ENCODE results near the gene C6orf47.
A peak's percentile ranks its signal among the peaks of the same experiment; 100 is the strongest.

C6orf47 gene

DNA sequence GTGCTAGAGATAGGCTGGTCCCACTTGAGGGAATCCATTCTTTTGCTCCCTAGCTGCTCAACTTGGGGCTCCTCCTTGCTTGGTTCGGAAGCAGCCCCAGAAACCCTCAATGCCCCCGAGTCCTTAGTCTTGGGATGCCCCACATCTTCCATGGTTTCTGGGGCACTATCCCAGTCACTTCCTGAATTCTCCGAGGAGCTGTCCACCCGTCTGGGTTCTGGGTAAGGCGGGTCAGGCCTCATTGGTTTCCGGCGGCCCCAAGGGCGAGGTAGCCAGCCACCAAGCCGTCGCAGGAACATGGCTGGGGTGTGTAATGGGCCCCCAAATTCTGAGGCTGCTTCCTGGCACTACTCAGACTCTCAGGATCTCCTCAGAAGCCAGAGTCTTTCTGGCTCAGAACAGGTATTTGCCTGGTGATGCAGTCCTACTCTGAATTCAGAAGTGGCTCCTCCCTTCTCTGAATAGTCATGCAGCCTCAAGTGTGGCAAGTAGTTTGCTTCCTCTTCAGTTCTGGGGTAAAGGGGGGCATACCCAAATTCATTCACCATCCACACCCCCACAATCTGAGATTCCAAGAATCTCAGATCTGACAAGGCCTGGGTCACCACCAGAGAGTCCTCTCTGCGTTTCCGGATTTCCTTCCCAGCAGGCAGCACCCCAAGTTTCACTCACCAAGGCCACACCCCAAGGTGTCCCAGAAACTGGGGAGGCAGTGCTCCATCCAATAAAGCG is 763 bp downstream of the C6orf47 start:
- DNase-seq = no peak

DNA sequence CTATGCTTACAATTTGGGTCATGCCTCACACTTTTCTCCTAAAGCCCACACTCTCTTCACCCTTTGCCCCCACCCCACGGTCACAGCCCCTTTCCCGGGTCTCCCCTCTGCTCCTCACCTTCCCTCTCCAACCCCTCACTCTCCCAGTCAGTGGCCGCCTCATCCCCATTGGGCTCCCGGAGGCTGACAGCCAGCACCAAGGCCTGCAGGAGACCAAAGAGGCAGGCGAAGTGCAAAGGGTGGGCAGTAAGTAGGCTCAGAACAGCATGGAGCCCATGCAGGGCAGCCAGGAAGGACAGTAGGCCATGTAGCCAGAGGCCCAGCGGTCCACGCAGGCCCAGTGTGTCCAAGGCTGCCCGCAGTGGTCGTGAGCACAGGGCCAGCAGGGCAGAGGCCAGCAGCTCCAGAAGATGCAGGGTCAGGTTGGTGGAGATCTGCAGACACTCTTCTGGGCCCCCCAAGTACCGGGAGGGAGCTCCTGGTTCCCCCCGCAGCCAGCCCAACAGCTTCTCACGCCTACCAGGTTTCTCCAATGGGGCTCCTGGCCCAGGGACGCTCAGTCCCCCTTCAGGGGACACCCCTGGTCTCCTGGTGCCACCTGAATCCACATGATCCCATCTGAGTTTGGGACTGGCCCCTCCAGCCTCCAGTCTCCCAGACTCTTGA is 1.5 kb downstream of the C6orf47 start:
- no peak for DNase-seq

DNA sequence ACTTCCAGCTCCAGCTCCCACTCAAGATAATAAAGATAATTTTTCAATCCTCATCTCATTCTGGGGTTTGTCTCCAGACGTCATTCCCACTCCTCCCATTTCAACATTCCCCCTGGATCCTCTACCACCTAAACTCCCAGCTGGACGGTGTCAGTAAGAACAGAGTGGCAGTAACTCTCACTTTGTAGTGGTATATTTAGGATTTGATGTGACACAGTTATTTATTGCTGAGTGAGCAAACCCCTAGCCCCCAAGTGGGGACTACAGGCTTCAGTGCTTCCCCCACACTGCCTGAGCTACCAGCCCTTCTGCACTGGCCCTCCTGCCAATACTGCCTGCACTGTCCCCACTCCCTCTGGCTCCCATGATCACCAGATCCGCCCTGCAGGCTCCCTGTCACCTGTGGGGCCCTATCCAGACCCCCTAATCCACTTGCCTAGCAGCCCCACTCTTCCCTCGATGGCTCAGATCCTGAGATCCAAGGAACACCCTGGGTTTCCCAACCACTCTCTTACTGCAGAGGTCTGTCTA is 2.4 kb downstream of the C6orf47 start:
- DNase-seq = no peak

DNA sequence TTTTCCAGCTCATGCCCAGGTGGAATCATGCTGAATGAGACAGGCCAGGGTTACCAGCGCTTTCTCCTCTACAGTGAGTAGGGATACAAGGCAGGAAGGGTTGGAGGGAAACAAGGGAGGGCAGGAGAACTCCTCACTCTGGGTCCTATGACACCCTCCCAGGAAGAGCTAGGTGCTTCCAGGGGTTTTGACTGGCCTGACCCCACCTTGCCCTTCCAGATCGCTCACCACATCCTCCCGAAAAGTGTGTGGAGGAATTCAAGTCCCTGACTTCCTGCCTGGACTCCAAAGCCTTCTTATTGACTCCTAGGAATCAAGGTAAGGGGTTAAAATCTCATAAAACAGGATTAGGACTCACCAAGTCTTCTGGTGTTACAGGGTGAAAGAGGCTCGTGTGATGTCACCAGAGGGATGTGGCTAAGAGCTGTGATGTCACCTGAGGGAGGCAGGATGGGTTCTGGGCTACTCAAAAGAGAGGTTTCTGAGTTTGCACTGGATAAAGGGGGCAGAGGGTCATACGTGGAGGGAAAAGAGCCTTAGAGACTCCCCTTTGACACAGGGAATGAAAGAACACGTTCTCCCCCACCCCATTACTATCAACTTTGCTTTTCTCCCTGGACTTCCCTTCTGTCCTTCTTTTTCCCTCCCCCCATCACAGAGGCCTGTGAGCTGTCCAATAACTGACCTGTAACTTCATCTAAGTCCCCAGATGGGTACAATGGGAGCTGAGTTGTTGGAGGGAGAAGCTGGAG is 3.0 kb downstream of the C6orf47 start:
- DNase-seq = no peak

DNA sequence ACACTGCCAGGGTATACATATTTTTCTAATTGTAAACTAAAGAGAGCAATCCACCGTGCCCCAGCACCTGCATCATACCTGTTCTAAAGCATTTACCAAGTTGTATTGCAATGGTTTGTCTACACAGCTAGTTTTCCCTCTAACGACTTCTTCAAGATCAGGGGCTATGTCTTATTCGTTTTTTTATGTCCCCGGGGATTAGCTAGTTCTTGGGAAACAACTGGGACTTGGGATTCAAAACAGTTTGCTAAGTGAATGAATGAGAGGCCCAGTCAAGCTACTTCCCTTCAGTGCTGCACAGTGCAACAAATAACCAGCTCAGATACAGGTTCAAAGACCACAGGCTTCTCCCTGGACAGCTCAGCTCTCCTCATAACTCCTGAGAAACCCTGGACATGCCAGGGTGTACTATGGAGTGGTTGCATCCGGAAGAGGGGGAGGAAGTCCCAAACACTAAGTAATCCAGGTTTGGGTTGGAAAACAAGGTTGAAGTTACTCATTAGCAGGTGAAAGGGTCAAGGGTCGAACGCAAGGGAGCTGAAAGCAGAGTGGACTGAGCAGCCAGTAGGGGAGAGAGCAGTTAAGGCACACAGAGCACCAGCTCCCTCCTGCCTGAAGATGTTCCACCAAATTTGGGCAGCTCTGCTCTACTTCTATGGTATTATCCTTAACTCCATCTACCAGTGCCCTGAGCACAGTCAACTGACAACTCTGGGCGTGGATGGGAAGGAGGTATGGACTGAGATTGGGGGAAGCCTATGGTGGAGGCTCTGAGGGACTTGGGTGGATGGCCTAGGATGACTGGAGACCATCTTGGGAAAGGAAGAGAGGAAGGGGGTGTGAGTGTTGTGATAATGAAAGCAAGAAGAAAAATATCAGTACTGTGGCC is 5.0 kb downstream of the C6orf47 start, which contains the start of gene APOM:
Gene APOM (plus strand): TSS at position 546 of the 889 bp plus-strand sequence. CDS start 73 bp downstream, at position 619.
- DNase-seq = no peak

DNA sequence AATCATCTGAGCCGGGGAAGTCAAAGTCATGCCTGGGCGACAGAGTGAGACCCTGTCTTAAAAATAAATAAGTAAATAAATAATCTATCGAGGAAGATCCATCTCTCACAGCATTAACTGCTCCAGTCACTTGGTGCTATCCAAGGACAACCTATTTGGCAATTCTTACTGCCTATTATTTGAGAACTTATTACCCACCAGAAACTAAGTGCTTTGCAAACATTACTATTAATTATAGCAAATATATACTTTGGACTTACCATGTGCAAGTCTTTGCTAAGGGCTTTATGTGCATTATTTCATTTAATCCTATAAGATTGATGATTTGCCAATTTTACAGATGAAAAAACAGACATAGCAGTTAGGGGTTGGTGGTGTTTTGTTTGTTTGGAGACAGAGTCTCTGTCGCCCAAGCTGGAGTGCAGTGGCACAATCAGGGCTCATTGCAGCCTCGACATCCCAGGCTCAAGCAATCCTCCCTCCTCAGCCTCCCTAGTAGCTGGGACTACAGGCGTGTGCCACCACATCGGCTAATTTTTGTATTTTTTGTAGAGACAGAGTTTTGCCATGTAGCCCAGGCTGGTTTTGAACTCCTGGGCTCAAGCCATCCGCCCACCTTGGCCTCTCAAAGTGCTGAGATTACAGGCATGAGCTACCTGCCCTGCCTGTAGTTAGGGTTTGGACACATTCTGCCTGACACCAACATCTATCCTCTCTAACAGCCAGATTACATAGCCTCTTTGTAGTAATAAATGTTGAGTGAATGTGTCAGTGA is 5.8 kb downstream of the C6orf47 start:
- DNase-seq = no peak

DNA sequence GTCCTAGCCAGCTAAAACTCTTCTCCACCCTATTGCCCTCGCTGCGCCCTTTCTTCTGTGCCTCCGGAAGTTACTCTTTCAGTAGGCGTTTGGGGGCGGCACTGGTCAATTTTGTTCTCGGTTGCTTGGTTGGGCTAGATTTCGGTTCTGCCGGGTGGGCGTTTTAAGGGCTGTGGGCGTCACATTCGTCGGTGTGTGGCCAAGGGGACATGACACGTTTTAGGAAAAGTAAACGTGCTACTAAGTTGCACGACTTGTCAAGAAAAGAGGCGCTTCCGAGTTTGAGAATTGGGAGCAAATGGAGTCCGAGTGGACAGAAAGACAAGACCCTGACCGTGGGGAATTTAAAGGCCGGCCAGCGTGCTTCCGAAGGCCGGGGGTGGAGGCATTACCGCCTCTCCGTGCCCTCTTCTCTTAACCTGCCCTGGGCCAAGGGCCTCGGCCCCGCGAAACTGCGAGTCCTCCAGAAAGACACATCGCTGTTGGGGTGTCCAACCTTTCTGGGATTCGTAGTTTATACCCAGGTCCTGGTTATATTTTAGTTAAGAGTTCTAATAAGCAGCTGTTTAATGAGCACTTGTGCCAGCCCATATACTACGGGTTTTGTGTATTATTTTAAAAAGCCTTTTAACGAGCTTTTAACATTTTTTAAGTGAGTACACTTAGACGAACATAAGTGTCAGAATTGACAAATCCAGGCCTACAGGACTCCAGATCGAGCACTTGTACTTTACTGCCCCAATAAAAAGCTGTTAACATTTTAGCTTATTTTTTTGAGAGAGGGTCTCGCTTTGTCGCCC is 7.5 kb downstream of the C6orf47 start:
- peak; percentile 93 to 95 for DNase-seq

DNA sequence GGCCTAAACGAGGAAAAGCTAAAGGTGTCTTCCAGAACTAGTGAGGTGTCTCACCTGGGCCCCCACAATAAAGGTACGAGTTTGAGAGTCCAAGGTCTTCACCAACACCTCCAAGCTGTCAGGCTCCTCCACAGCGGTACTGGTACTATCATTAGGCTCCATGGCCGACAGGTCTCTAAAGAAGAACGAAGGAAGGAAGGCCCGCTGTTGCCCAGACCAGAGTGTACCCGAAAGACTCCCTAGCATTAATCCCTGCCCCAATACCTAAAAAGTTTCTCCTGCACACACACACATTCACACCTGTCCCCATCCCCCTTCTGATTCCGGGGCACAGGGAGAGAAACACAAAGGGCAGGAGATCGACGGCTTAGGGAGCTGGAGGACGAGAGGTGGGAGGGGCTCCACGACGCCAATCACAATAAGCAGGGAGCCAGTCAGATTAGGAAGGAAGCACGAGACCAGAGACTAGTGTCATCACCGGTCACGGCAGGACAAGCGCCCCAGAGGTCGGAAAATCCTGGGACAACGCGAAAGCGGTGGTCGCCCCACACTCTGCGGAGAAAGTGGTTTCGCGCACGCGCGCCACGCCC is 8.9 kb downstream of the C6orf47 start:
- peak in 1 of 2 experiments; percentile 62 for DNase-seq

DNA sequence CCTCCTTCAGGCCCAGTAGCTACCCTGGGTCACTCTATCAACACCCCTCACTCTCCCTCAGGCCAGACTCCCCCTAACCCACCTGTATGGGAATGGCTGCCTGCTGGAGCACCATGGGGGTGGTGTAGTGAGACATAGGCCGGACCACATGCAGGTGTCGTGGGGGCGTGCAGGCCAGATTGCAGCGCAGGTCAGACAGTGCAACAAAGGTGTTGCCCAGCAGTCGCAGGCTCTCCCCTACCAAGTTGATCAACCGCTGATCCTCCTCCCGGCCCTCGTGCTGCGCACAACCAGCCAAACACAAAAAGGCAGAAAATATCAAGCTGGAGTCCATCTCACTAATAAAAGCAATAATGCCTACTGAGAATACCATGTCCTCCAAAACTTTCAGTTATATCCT is 15.3 kb downstream of the C6orf47 start:
- DNase-seq = no peak

DNA sequence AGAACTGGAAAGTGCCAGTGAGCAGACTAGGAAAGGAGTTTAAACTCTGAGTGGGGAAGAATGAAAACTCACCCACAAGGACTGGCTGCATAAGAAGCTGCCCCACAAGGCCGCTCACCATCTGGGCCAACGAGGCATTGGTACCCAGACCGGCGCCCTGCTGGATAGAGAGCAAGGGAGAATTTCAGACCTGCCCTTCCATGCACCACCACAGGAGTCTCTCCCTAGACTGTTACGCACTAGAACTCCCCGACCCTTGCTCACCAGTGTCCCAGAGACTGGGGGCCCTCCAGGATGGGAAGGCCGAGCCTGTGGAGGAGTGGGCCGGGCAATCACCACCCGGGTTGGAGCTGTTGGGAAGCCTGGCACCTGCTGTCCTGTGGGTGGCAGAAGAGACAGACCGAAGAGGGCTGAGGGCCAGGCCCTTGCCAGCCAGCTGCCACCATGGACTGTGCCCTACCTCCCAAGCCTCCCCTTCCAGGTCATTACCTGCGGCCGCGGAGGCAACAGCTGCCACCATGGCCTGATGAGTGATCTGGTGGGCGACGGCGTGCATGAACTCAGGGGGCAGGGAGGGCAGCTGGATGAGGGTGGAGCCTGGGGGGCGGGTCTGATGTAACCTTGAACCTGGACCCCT is 16.6 kb downstream of the C6orf47 start:
- DNase-seq = no peak

DNA sequence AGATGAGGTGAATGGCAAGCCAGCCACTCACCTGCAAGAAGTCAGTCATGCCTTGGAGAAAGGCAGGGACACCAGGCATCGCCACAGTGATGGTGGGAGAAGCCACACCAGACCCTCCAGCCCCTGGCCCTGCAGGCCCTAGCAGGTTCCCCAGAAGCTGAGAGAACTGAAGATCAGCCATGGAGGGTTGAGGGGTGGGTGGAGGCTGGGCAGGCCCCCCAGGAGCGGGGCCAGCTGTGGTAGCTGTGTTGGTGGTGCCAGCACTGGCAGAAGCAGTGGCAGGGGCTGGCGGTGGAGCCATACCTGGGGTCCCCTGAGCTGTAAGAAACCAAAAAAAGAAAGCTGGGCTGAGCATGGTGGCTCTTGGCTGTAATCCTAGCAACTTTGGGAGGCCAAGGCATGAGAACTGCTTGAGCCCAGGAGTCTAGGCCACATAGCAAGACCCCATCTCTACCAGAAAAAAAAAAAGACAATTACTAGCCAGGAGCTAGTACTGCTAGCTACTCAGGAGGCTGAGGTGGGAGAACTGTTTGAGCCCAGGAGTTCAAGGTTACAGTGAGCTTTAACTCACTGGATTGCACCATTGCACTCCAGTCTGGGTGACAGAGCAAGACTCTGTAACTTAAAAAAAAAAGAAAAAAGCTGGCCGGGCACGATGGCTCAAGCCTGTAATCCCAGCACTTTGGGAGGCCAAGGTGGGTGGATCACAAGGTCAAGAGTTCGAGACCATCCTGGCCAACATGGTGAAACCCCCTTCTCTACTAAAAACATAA is 17.6 kb downstream of the C6orf47 start:
- DNase-seq = no peak

DNA sequence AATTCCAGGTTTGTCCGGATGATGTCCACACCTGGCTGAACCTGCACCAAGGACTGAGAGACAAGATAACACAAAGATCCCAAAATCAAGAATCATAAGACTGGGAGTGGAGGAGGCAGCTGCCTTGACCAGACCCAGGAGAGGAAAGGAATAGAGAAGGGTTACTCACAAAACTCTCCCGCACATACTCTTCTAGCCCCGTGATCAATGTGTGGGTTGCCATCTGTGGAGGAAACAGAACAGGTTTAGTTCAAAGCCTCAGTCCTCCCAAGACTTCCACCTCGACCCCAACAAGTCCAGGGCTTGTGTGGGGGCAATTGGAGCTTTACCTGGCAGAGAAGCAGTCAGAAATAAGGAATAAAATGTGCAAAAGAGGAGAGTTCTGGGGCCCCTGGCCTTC is 19.2 kb downstream of the C6orf47 start:
- no peak for DNase-seq

DNA sequence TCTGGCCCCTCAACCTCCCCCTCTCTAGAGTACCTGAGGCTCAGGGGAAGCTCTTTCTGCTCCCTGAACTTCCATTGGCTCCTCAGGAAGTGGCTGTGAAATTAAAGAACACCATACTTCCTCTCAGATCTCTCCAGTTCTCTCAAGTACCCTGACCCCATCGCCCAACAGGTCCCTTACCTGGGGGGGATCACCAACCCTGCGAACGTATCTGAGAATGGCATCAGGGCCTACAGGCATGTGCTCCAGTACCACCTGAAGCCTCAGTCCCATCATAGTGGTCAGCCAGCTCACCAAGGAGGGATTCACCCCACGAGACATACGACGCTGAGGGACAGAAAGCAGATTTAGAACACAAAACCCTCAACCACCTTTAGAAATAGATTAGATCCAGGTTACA is 20.0 kb downstream of the C6orf47 start:
- DNase-seq = no peak

DNA sequence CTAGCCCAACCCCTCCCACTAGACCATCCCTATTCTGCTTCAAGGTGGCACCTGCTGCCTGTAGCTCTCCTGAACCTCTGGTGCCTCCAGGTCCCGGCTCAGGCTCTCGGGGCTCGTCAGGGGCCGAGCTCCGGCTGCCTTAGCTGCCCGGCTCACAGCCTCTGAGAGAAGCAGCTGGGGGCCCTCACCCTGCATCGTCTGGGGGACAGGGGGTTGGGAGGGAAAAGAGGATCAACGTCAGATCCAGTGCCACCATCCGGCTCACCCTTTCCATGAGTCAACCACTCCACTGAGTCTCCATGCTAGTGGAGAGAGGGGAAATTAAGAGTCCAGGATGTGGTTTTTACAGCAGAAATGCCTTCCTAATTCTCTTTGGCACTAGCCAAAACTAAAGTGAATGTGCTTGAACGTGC is 21.1 kb downstream of the C6orf47 start:
- DNase-seq = no peak

DNA sequence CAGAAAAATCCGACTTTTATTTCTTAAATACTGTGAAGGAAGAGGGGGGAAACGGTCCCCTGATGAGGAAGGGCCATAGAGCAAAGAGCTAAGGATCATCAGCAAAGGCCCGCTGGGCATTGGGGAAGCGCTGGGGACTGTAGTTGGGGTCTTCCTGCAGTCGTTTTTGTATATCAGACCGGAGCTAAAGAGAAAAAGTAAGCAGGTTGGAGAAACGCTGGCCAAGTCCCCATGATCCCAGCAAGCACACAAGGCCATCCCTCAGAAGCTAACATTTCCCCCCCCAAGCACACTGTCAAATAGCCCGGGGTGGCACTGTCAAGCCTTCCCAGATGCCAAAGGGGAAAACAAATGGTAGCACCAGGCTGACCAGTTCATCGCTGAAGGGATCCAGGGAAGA is 21.5 kb downstream of the C6orf47 start:
- DNase-seq = no peak

DNA sequence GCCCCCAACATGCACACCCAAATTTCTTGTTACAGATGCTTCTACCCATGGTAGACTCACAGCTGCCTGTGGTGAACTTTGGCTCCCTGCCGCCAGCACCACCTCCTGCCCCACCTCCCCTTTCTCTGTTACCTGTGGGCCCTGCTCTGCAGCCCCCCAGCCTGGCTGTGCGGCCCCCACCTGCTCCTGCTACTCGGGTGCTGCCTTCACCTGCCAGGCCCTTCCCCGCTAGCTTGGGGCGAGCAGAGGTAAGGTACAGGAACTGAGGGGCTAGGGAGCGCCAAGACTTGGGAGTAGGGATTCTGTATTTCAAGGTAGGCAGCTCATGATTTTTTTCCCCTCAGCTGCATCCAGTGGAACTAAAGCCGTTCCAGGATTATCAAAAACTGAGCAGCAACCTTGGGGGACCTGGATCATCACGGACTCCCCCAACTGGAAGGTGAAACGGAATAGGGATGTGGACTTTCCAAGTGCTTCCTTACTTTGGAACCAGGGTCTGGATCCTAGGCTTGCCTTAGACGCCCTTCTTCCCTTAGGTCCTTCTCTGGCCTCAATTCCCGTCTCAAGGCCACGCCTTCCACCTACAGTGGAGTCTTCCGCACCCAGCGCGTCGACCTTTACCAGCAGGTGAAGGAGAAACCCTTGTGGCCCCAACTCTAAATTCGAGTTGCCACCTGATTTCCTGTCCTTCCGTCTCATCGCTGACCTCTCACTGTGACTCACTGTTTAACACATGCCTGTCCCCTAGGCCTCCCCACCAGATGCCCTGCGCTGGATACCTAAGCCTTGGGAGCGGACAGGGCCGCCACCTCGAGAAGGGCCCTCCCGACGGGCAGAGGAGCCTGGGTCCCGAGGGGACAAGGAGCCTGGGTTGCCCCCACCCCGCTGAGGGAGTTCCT is 23.6 kb downstream of the C6orf47 start:
- no peak for DNase-seq

DNA sequence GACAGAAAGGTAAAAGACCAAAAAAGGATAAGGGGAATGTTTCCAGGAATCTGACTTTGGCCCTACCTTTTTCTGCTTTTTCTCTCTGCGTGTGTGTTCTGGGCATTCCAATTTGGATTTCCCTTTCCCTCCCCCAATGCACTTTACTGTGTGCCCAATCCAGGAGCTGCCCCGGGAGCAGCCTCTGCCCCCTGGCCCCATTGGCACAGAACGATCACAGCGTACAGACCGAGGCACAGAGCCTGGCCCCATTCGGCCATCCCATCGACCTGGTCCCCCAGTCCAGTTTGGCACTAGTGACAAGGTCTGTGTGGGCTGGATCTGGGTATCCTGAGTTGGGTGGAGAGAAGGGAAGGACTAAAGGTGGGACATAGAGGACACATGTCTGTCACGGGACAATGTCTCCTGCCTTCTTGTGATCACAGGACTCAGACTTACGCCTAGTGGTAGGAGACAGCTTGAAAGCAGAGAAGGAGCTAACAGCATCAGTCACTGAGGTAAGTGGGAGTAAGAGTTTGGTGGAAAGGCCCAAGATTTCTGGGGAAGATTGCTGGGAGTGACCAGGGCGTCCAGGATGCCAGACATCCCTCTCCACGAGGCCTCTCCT is 25.5 kb downstream of the C6orf47 start:
- no peak for DNase-seq

DNA sequence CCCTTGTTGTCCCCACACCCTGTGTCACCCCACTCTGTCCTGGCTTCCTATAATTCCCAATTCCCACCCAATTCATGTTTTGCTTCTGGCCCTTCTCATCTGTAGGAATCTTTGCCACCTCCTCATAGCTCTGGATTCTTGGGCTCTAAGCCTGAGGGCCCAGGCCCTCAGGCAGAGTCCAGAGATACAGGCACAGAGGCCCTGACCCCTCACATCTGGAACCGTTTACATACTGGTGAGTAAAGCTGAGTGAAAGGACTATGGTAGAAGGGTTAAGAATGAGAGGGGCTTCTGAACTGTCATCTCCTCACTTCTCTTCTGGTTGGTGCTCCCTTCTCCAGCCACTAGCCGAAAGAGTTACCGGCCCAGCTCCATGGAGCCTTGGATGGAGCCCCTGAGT is 26.4 kb downstream of the C6orf47 start:
- no peak for DNase-seq

All from SHP77 (cell line).